GM12864 (cell line): Measurements from ENCODE around the gene SLC25A18.
"Not testable (repeated sequence)": the region's sequence is repeated elsewhere in the genome, so short reads cannot be mapped to it uniquely, and the experiment has no call there.

ENCODE experiments used
- DNase-seq: peaks from one replicate; pipeline ENCODE4 v3.0.0-alpha.2; 2011; ENCODE audit warnings: low read depth
- H3K4me3 ChIP-seq: 2 replicates; pipeline ENCODE4 v1.5.1; 2011; ENCODE audit warnings: mild to moderate bottlenecking, low read depth, low read length, control low read depth
- CTCF ChIP-seq: IDR thresholded peaks from 2 replicates; pipeline ENCODE4 v1.5.1; 2011; ENCODE audit warnings: low read depth, mild to moderate bottlenecking, moderate library complexity, low read length, control low read depth, inconsistent platforms; ENCODE audit errors: missing control alignments

The SLC25A18 gene, protein sequence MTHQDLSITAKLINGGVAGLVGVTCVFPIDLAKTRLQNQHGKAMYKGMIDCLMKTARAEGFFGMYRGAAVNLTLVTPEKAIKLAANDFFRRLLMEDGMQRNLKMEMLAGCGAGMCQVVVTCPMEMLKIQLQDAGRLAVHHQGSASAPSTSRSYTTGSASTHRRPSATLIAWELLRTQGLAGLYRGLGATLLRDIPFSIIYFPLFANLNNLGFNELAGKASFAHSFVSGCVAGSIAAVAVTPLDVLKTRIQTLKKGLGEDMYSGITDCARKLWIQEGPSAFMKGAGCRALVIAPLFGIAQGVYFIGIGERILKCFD

DNA sequence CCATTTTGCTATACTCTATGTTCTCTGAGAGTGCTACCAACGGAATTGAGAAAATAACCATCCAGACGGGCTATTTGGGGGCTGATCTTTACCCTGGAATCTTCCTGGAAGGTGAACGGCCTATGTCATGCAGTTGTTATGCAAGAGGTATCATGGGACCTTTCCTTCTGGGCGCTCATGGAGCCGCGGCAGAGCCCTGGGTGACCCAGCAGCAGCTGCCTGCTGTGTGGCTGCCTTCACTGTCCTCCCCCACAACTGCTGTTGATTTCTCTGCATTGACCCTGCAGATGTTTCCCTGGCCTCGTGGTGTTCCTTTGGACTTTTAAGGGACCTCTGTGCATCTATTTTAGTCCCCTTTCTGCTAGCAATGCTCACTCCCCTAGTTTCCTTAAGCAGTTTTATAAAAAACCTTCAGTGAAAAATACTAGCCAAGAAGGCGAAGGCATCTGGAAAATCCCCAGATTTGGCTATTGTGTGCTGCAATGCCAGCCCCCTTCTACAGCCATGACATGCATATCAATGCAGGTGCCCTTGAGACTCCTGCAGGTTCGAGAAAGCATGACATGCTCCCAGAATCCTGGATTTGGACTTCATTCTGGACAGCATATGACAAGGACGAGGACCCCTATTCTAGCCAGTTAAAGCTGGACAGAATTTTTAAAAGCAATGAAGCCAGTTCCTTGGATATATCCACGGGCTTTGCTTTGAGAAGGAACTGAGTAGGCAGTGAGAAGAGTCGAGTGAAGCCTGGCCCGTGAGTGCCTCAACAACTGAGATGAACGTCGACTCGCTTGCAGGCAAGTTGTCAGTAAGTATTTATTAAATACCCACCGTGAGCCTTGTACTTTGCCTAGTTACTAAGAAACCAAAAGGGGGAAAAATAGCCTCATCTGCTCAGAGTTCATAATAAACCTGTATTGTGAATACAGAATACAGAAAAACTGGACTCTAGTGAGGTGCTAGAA, at the start of gene SLC25A18:
Gene SLC25A18 (plus strand): TSS at position 593 of the 965 bp plus-strand sequence. CDS start 16,447 bp downstream, outside the sequence.
- TF ChIP-seq CTCF, result no peak
- DNase-seq, result no peak
- no peak within 1 kb of the TSS for H3K4me3 ChIP-seq

GRCh38 chr22:17513612-17514011, 49.7 kb upstream of the SLC25A18 start:
- DNase-seq, result no peak
- no peak overlapping the region for H3K4me3 ChIP-seq
- TF ChIP-seq CTCF, result no peak

DNA sequence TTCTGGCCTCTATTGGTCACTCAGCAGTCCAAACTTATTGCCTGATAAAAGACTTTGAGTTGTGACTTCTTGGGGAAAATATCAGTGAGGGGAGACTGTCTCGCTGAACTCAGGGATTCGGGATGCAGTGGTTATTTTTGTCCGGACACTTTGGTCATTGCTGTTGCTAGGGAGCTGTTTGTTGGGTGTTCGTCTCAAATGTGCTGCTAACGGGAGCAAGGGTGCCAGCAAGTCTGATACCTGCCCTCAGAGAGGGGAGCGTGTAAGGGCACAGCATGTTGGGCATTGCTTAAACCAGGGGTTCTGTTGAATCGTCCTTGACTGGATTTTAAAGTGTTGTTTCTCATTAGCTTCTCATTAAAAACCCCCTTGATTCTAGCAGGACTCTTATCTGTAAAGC, 49.2 kb upstream of the SLC25A18 start:
- H3K4me3 ChIP-seq, result no peak overlapping the region
- no peak for DNase-seq
- no peak for TF ChIP-seq CTCF

DNA sequence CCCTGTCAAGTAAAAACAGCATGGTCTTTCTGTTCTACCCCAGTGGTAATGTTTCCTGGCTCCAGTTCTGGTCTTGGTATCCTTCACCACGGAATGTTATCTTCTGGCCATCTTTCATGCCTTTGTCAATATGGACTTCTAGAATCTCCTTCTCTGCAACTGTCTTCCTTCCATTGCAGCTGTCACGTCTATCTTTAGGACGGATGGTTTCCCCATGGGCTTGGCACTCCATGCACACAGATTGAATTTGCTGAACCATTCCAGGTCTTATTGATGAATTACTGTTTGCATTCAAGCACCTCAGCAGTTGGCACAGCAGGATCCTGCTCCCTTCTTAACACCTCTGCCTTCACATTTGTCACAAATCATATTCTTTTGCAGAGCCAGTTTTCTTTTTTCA, 44.9 kb upstream of the SLC25A18 start:
- DNase-seq, result no peak
- no peak overlapping the region for H3K4me3 ChIP-seq
- TF ChIP-seq CTCF, result no peak

DNA sequence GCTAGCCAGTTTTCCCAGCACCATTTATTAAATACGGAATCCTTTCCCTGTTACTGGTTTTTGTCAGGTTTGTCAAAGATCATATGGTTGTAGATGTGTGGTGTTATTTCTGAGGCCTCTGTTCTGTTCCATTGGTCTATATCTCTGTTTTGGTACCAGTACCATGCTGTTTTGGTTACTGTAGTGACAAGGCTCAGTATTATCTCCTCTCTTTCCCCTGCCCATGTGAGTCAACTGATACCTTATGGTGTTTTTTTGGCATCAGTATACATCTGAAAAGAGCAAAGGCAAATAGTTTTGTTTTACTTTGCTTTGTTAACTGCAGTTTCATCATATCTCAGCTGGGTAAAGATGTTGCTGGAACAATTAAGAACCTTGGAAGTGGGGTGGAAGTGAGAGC, 41.3 kb upstream of the SLC25A18 start:
- not testable (repeated sequence) for H3K4me3 ChIP-seq, DNase-seq

DNA sequence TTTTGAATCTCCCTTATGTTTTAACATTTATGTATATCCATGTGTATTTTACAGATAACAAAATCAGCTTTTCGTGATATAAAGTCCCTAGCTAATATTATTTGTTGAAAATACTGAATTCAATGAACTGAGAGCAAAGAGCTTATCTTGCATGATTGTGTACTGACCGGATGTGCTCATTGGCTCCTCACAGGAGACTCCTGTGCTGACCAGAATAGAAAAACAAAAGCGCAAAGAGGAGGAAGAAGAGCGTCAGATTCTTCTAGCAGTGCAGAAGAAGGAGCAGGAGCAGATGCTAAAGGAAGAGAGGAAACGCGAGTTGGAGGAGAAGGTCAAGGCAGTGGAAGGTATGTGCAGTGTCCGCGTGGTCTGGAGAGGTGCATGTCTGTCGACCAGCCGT, 39.4 kb upstream of the SLC25A18 start:
- no peak overlapping the region for H3K4me3 ChIP-seq
- no peak for DNase-seq
- no peak for TF ChIP-seq CTCF

DNA sequence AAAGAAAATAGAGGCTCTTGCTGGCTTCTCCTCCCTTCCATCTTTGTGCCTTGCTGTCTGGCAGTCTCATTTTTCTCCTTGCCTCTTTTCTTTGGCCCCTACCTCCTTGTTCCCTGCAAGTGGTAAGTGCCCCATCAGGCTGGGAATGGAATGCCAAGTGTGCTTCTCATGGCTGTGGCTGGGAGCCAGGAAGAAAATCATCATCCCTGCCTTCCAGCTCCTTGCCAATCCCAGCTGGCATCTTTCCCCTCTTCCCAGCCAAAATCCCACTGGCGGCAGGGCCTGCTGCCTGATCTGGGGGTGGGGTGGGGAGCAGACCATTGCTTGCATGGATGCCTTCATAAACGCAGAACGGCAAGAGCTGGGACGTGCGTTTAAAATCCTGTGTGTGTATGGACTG, 27.0 kb upstream of the SLC25A18 start:
- no peak for DNase-seq
- no peak overlapping the region for H3K4me3 ChIP-seq
- no peak for TF ChIP-seq CTCF
